Prostate gland (tissue), 2 donors: ENCODE data around the gene ITGB8. TPM values are rescaled to one million over a fixed set of nuclear protein-coding genes. Genes with fewer than 3 reads are reported as not detected.

Experiments used
- DNase-seq: peaks from one replicate; pipeline ENCODE4 v3.0.0-alpha.2; 2019; ENCODE audit warnings: low spot score
- H3K27ac ChIP-seq, 2 donors: fragments of 200-600 bp; sonication (generic); 2 replicates each; pipeline ENCODE4 v1.5.1; 2017 to 2019
- H3K27me3 ChIP-seq: fragments of 200-600 bp; sonication (generic); replicated peaks from 2 replicates; pipeline ENCODE4 v1.5.1; 2019; ENCODE audit not compliant: insufficient read depth
- H3K36me3 ChIP-seq, 2 donors: fragments of 200-600 bp; sonication (generic); 1 replicate in 1 of 2; 2 replicates in 1 of 2; pipeline versions ENCODE4 v1.5.1 to v1.8.1; 2017 to 2019
- H3K4me1 ChIP-seq: fragments of 200-600 bp; sonication (generic); replicated peaks from 2 replicates; pipeline ENCODE4 v1.5.1; 2019
- H3K4me3 ChIP-seq, 2 donors: fragments of 200-600 bp; sonication (generic); 2 replicates each; pipeline ENCODE4 v1.5.1; 2017 to 2019
- H3K9me3 ChIP-seq: fragments of 200-600 bp; sonication (generic); 2 replicates; pipeline ENCODE4 v1.5.1; 2017
- POLR2A ChIP-seq: fragments of 450-650 bp; IDR thresholded peaks from one replicate; pipeline ENCODE4 v1.6.1; 2016; ENCODE audit warnings: antibody characterized with exemption, mild to moderate bottlenecking
- POLR2AphosphoS5 ChIP-seq: sonication (generic); formaldehyde crosslinking; IDR thresholded peaks from one replicate; pipeline ENCODE4 v1.6.1; 2017; ENCODE audit warnings: antibody characterized with exemption
- WGBS: methylation state at CpG from one replicate; pipeline ENCODE4 v1.1.5; 2018; 5-methylcytosine and 5-hydroxymethylcytosine counted together
- intact Hi-C: fragments of 100-400 bp; cut with DNase I; formaldehyde crosslinking; loops from one replicate; pipeline ENCODE4 v1.14.2; 2022
- total RNA-seq, 2 donors: library from RNA; depleted of rRNA; stranded (reverse); fragments of >200 nt; gene quantifications; one replicate each; pipeline ENCODE4 v1.1.0, GENCODE V29; 2016
- TF ChIP-seq, protein P1 (sequence below), 4 experiments: fragments of 200-600 bp in 2 of 4; fragments of 450-650 bp in 2 of 4; sonication (generic) in 2 of 4; IDR thresholded peaks; 1 replicate in 3 of 4; 2 replicates in 1 of 4; pipeline ENCODE4 v1.5.1; 2016 to 2019; ENCODE audit warnings: antibody characterized with exemption in 4 of 4, mild to moderate bottlenecking in 2 of 4, moderate library complexity in 2 of 4

Gene ITGB8
- total RNA-seq, 2 donors from 2014 or later, result 50.3 to 99.5 TPM

DNA sequence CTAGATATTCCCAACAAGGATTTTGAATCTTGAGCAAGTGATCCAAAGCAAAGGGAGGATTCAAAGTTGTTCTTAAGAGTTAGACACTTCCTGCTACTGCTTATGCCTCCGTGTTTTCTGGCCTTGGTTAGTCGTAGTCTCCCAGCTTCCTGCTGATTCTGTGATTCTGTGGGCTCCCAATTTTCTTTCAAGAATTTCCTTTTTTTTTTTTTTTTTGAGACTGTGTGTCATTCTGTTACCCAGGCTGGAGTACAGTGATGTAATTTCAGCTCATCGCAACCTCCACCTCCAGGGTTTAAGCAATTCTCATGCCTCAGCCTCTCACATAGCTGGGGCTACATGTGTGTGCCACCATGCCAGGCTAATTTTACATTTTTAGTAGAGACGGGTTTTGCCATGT lies 4.4 kb upstream of the ITGB8 start:
- WGBS, result 90% methylated on average over 4 of the region's 4 CpGs

DNA sequence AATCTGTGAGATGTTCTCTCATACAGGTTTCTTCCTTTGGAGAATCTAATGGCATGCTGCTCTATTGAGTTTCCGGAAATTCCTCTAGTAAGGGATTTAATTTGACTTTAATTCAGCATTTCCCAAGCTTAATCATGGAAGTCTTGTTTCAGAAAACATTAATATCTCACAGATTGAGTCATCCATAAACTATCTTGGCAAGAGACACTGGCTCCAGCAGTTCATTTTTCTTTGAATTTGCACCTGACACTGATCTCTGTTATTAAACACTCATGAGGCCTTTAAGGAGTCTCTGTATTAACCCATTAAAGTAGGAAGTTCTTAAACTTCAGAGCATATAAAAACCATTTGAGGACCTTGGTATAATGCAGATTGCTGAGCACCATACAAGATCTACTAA lies 3.6 kb upstream of the ITGB8 start:
- no peak for TF ChIP-seq POLR2A
- TF ChIP-seq, protein P1, sequence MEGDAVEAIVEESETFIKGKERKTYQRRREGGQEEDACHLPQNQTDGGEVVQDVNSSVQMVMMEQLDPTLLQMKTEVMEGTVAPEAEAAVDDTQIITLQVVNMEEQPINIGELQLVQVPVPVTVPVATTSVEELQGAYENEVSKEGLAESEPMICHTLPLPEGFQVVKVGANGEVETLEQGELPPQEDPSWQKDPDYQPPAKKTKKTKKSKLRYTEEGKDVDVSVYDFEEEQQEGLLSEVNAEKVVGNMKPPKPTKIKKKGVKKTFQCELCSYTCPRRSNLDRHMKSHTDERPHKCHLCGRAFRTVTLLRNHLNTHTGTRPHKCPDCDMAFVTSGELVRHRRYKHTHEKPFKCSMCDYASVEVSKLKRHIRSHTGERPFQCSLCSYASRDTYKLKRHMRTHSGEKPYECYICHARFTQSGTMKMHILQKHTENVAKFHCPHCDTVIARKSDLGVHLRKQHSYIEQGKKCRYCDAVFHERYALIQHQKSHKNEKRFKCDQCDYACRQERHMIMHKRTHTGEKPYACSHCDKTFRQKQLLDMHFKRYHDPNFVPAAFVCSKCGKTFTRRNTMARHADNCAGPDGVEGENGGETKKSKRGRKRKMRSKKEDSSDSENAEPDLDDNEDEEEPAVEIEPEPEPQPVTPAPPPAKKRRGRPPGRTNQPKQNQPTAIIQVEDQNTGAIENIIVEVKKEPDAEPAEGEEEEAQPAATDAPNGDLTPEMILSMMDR (IDR thresholded peaks at IDR 0.05), result no peak
- no peak for TF ChIP-seq POLR2AphosphoS5
- no peaks in the 10 kb centered on the region for H3K9me3 ChIP-seq
- H3K4me1 ChIP-seq, result no peaks in the 10 kb centered on the region
- H3K27me3 ChIP-seq, result no peaks in the 10 kb centered on the region
- intact Hi-C loops, result loop anchor here (10.0 kb wide), 1 partner anchor 162 kb away; no protein-coding TSS in a partner anchor
- no peak for DNase-seq
- H3K4me3 ChIP-seq, result no peak overlapping the region
- H3K27ac ChIP-seq, result no peak overlapping the region
- 88% methylated on average over 1 of the region's 1 CpG for WGBS
- no peaks in the 10 kb centered on the region for H3K36me3 ChIP-seq

More for the DNA sequence above, 4.4 kb upstream of the ITGB8 start:
- Histone ChIP-seq H3K4me1 (no peaks in the 10 kb centered on the region), H3K4me3 (no peak overlapping the region), H3K27me3 (no peaks in the 10 kb centered on the region), H3K27ac (no peak overlapping the region), H3K9me3 (no peaks in the 10 kb centered on the region), H3K36me3 (no peaks in the 10 kb centered on the region)
- intact Hi-C loops, result loop anchor here (10.0 kb wide), 1 partner anchor 162 kb away; no protein-coding TSS in a partner anchor
- no peak for TF ChIP-seq POLR2AphosphoS5
- DNase-seq, result no peak

DNA sequence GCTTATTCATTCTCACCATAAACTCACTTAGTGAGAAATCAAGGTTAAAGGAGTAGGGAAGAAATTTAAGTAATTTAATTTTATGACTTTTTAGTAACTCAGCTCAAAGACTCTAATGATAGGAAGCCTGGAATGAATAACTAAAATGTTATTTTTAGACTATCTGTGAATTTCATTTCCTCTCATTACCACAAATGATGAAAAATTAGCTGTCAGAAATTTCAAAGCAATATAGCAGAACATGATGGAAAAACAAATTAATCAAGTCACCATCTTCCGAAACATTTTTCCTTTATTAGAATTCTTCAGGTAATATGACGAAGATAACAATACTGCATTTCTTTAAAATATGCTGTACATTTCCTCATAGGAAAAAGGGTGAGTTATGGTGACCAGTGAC lies 2.7 kb upstream of the ITGB8 start:
- H3K36me3 ChIP-seq, result no peaks in the 10 kb centered on the region
- H3K27me3 ChIP-seq, result no peaks in the 10 kb centered on the region
- no peak overlapping the region for H3K27ac ChIP-seq
- WGBS, result 95% methylated on average over 2 of the region's 2 CpGs
- intact Hi-C loops, result loop anchor here (10.0 kb wide), 1 partner anchor 163 kb away; no protein-coding TSS in a partner anchor
- H3K9me3 ChIP-seq, result no peaks in the 10 kb centered on the region
- no peak for TF ChIP-seq POLR2A
- TF ChIP-seq POLR2AphosphoS5, result no peak
- TF ChIP-seq, protein P1 (IDR thresholded peaks at IDR 0.05), result no peak
- H3K4me3 ChIP-seq, result no peak overlapping the region
- no peak for DNase-seq
- no peaks in the 10 kb centered on the region for H3K4me1 ChIP-seq

DNA sequence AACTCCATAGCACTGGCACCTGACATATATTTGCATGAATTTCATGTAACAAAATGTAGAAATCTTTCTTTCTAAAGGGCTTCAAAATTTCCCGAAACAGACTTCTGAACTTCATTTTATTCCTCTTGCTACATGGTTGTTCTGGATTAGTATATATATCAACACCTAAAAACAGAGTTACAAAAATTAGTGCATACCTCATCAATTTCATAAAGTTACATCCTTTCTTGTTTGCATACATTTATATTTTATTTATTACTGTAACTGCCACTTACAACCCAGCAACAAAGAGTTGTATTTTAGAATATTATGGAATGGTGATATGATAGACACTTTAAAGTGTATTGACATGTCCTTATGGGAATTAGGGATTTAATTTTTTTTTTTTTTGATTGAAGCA lies 2.0 kb upstream of the ITGB8 start:
- no peaks in the 10 kb centered on the region for H3K36me3 ChIP-seq
- no peaks in the 10 kb centered on the region for H3K9me3 ChIP-seq
- no peaks in the 10 kb centered on the region for H3K4me1 ChIP-seq
- 97% methylated on average over 1 of the region's 1 CpG for WGBS
- intact Hi-C loops, result loop anchor here (10.0 kb wide), 1 partner anchor 164 kb away; no protein-coding TSS in a partner anchor
- TF ChIP-seq POLR2A (no peak), POLR2AphosphoS5 (no peak)
- TF ChIP-seq, protein P1 (IDR thresholded peaks at IDR 0.05), result no peak
- peak overlapping the region; percentile 86 to 88 for H3K27ac ChIP-seq
- DNase-seq, result no peak
- H3K27me3 ChIP-seq, result no peaks in the 10 kb centered on the region
- H3K4me3 ChIP-seq, result no peak overlapping the region

DNA sequence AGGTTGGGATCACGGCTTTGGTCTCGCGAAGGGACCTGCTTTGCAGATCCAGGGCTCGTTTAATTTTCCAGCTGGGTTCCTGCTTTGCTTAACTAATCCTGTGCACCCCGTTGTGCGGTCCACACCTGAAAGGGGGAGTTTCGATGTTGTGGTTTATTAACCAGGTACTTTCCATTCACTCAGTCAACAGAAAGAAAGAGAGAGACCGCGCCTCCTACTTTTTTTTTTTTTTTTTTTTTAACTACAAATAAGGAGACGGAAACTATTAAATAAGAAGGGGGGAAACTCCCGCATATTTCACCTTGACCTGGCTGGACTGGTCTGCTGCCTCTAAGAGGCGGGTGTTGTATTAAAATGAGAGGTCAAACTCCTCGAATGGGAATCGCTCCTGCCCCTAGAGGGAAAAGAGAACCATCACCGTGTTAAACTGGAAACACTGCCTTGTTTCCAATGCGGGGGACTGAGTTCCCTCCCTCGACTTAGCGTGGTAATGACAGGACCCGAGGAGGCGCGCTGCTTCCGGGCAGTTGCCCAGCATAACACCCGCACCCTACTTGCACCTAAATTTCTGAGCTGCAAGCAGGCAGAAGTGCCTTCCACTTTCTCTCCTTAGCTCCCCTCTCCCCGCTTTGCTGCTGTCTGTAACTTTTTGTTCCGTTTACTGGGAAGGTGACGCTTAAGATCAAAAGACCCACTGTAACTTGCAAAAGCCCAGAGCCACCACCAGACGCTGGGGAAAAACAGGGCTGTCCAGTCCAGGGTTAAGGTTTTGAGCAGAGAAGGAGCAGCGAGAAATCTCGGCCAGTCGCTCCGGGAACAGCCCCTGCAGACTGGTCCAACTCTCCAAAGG lies 1.1 kb upstream of the ITGB8 start:
- WGBS, result 2% methylated on average over 31 of the region's 31 CpGs
- Histone ChIP-seq H3K36me3 (no peaks in the 10 kb centered on the region), H3K27ac (peak overlapping the region; percentile 86 to 88), H3K27me3 (no peaks in the 10 kb centered on the region), H3K4me3 (peak overlapping the region; percentile 59 to 72), H3K9me3 (no peaks in the 10 kb centered on the region), H3K4me1 (no peaks in the 10 kb centered on the region)
- TF ChIP-seq POLR2AphosphoS5, result peak; percentile 60
- TF ChIP-seq POLR2A, result peak; percentile 64
- TF ChIP-seq, protein P1 (IDR thresholded peaks at IDR 0.05), result peak in 3 of 4 experiments; percentile 20 to 56 (median 51)
- peak; percentile 72 for DNase-seq
- intact Hi-C loops, result loop anchor here (2.0 to 10.0 kb wide), 4 partner anchors 75 to 269 kb away; no protein-coding TSS in a partner anchor
